ENCODE data around the gene CACNA1C.

DNA sequence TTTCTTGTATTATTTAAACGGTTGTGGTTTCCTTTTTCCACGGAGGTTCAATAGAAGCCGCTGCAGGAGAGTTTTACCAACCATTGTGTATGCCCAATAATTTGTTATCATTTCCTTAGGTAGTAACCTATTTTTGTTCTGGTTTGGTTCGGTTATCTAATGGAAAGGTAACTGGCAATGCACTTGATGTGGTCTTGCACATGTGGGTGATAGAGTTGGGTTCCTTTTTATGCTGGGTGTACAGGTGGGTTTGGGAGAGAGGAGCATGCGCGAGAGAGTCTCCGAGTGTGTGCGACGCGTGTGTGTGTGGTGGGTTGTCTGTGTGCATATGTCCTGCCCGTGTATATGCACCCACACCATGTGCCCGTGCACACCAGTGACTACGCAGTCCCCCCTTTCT is 639.3 kb downstream of the CACNA1C start:
- TF ChIP-seq CTCF (IDR thresholded peaks at IDR 0.05) (no peak), POLR2A (IDR thresholded peaks at IDR 0.05) (no peak), POLR2AphosphoS5 (IDR thresholded peaks at IDR 0.05) (no peak)
